ENCODE measurements around the gene RAC2.
"Not testable (repeated sequence)": the region's sequence is repeated elsewhere in the genome, so short reads cannot be mapped to it uniquely, and the experiment has no call there.

Gene RAC2

DNA sequence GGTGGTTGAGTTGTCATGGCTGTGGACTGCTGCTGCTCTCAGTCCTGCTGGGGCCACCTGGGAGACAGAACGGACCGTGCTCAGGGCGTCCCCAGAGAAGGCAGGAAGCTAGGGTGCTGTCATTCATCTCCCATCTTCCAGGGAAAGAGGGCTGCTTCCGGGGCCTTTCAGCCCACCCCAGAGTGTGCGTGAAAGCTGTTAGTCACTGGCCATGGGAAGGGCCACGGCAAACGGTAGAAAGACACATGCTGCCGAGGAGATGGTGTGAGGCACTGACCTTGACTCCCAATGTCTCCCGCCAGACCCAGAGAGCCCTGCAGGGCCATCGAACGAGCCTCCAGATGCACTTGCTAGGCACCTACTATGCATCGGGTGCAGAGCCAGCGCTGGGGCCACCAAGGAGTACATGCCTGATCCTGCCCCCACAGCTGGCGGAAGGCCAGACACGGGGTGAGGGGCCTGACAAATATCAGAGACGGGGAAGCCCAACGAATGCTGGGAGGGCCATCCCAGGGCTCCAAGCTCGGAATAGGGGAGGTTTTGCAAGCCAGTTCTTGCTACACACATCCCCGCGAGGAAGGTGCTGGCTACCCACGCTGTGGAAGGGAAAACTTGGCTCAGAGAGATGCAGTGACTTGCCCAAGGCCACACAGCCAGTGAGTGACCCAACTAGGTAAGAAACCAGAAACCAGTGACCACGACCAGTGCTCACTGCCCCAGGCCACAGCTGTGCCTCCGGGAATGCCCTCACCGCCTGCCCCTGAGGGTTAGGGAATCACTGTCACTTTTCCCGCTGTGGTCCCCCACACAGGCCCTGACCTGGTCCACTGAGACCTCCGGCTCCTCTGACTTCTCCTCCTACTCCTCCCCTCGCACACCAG lies 10.1 kb downstream of the RAC2 start:
- no peak overlapping the region for H3K4me3 ChIP-seq (IDR thresholded peaks at IDR 0.05; ENCODE audit: insufficient read depth, low read depth, low read length)
- no peaks in the 10 kb centered on the region for H3K36me3 ChIP-seq (ENCODE audit: insufficient read depth)
- H3K27me3 ChIP-seq (ENCODE audit: insufficient read depth, low read depth) = no peaks in the 10 kb centered on the region
- H4K20me1 ChIP-seq (ENCODE audit: insufficient read depth) = no peaks in the 10 kb centered on the region
- H3K4me1 ChIP-seq (ENCODE audit: low read depth, poor library complexity, severe bottlenecking) = peaks cover 77% of the 10 kb centered on the region
- H3K79me2 ChIP-seq (ENCODE audit: insufficient read depth, low read depth) = peaks cover 29% of the 10 kb centered on the region
- no peak overlapping the region for H3K4me2 ChIP-seq
- H3K27ac ChIP-seq = no peak overlapping the region; the same call in 1 of the 2 replicates
- no peak overlapping the region for H2AFZ ChIP-seq (ENCODE audit: low read depth)
- H3K9ac ChIP-seq = no peak overlapping the region
- TF ChIP-seq, protein P1, sequence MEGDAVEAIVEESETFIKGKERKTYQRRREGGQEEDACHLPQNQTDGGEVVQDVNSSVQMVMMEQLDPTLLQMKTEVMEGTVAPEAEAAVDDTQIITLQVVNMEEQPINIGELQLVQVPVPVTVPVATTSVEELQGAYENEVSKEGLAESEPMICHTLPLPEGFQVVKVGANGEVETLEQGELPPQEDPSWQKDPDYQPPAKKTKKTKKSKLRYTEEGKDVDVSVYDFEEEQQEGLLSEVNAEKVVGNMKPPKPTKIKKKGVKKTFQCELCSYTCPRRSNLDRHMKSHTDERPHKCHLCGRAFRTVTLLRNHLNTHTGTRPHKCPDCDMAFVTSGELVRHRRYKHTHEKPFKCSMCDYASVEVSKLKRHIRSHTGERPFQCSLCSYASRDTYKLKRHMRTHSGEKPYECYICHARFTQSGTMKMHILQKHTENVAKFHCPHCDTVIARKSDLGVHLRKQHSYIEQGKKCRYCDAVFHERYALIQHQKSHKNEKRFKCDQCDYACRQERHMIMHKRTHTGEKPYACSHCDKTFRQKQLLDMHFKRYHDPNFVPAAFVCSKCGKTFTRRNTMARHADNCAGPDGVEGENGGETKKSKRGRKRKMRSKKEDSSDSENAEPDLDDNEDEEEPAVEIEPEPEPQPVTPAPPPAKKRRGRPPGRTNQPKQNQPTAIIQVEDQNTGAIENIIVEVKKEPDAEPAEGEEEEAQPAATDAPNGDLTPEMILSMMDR (conservative IDR thresholded peaks at IDR 0.05; ENCODE audit: low read depth, low read length) = no peak

DNA sequence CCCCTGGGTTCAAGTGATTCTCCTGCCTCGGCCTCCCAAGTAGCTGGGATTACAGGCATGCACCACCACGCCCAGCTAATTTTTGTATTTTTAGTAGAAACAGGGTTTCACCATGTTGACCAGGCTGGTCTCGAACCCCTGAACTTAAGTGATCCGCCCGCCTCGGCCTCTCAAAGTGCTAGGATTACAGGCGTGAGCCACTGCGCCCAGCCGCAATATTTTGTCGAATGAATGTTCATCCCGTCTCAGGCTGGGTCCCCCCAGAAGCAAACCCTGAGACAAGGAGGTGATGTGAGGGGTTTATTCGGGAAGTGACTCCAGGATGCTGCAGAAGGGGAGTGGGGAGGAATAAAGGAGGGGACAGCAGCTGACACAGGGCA lies 10.7 kb downstream of the RAC2 start:
- Histone ChIP-seq H3K27ac (peak overlapping the region; percentile 98; the same call in 1 of the 2 replicates), H3K79me2 (ENCODE audit: insufficient read depth, low read depth) (peaks cover 32% of the 10 kb centered on the region), H3K4me1 (ENCODE audit: low read depth, poor library complexity, severe bottlenecking) (peaks cover 83% of the 10 kb centered on the region), H3K4me2 (0 out of 2 replicates have a peak overlapping the region, but pooled peaks have one; percentile 29)
- H3K9ac ChIP-seq; H2AFZ ChIP-seq (ENCODE audit: low read depth); H3K4me3 ChIP-seq (IDR thresholded peaks at IDR 0.05; ENCODE audit: insufficient read depth, low read depth, low read length); H3K36me3 ChIP-seq (ENCODE audit: insufficient read depth); H4K20me1 ChIP-seq (ENCODE audit: insufficient read depth); H3K27me3 ChIP-seq (ENCODE audit: insufficient read depth, low read depth): not testable (repeated sequence)

DNA sequence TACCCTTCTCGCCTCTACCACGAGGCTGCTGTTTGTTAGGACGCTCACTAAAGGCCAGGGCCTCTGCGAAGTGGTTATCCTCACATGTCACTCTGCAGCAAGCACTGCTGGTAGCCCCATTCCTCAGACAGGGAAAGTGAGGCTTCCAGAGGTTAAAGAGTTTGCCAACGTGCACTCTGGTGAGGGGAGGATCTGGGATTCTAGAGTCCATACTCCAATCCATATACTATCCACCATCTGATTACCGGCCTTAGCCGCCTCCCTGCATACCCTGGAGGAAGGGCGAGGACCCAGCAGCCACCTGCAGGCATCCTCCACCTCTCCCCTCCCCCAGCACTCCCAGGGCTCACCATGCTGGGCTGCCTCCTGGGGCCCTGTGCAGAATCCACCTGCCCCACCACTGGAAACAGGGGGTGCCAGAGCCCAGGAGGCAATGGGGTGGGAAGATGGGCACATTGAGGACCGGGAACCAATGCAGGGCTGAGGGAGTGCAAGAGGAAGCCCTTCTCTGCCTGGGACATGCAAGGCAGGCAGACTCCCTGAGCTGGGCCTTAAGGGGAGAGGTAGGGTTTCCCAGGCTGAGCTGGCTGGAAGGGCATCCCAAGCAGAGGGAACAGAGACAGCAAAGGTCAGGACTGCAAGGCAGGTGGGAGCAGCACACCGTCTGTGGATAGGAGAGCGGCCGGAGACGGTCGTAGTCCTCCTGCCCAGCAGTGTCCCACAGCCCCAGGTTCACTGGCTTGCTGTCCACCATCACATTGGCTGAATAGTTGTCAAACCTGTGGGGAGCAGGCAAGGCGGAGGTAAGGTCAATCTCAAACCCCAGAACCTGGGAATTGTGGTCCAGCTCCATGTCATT lies 11.7 kb downstream of the RAC2 start:
- Histone ChIP-seq H3K27me3 (ENCODE audit: insufficient read depth, low read depth) (no peaks in the 10 kb centered on the region), H3K4me2 (peak overlapping the region; percentile 91), H3K9ac (no peak overlapping the region), H3K4me1 (ENCODE audit: low read depth, poor library complexity, severe bottlenecking) (peaks cover 91% of the 10 kb centered on the region), H3K4me3 (IDR thresholded peaks at IDR 0.05; ENCODE audit: insufficient read depth, low read depth, low read length) (no peak overlapping the region), H3K27ac (peak overlapping the region; percentile 98), H3K36me3 (ENCODE audit: insufficient read depth) (no peaks in the 10 kb centered on the region), H2AFZ (ENCODE audit: low read depth) (no peak overlapping the region), H4K20me1 (ENCODE audit: insufficient read depth) (no peaks in the 10 kb centered on the region), H3K79me2 (ENCODE audit: insufficient read depth, low read depth) (peaks cover 32% of the 10 kb centered on the region)
- TF ChIP-seq, protein P1 (conservative IDR thresholded peaks at IDR 0.05; ENCODE audit: low read depth, low read length) = no peak

DNA sequence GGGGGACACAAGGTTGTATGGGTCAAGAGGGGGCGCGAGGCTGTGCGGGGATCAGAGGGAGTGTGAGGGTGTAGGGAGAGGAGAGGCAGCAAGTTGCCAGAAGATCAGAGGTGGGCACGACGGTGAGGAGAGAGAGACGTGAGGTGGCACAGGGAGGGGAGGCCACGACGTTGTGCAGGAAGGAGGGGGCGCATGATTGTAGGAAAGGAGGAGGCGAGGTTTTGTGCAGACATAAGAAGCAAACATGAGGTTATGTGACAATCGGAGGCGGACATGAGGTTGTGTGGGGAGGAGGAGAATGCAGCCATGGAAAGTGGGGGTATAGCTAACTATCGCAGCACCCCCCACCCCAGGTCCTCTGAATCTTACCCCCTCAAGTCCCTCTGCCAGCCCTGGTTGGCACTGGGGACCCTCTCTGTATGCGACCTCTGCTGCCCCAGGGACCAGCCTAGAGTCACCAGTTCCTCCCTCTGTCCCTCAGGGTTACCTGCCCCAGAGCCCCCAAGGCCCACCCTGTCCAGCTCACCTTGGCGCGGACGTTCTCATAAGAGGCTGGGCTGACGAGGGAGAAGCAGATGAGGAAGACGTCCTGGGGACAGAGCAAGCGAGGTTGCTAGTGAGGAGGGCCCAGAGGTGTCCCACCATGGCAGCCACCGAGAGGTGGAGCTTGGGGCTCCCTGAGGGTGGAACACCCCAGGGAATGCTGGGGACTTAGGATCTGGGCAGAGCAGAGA lies 12.5 kb downstream of the RAC2 start:
- H3K4me2 ChIP-seq = peak overlapping the region; percentile 91

More for the DNA sequence above, 12.5 kb downstream of the RAC2 start:
- H3K79me2 ChIP-seq (ENCODE audit: insufficient read depth, low read depth) = peaks cover 32% of the 10 kb centered on the region
- TF ChIP-seq, protein P1 (conservative IDR thresholded peaks at IDR 0.05; ENCODE audit: low read depth, low read length) = no peak
- H3K27me3 ChIP-seq (ENCODE audit: insufficient read depth, low read depth) = no peaks in the 10 kb centered on the region
- peaks cover 88% of the 10 kb centered on the region for H3K4me1 ChIP-seq (ENCODE audit: low read depth, poor library complexity, severe bottlenecking)
- no peaks in the 10 kb centered on the region for H3K36me3 ChIP-seq (ENCODE audit: insufficient read depth)
- peak overlapping the region; percentile 98 for H3K27ac ChIP-seq
- H2AFZ ChIP-seq (ENCODE audit: low read depth) = no peak overlapping the region
- peak overlapping the region; percentile 38; the same call in 1 of the 2 replicates for H3K9ac ChIP-seq
- H4K20me1 ChIP-seq (ENCODE audit: insufficient read depth) = no peaks in the 10 kb centered on the region
- no peak overlapping the region for H3K4me3 ChIP-seq (IDR thresholded peaks at IDR 0.05; ENCODE audit: insufficient read depth, low read depth, low read length)

Data from KMS-11 (cell line).